Prostate gland (tissue), 2 donors: Measurements from ENCODE around the gene TESK2. TPM values are rescaled to one million over a fixed set of nuclear protein-coding genes. Genes with fewer than 3 reads are reported as not detected.

ENCODE experiments used
- DNase-seq: peaks from one replicate; pipeline ENCODE4 v3.0.0-alpha.2; 2019; ENCODE audit warnings: low spot score
- H3K27ac ChIP-seq, 2 donors: fragments of 200-600 bp; sonication (generic); 2 replicates each; pipeline ENCODE4 v1.5.1; 2017 to 2019
- H3K27me3 ChIP-seq: fragments of 200-600 bp; sonication (generic); replicated peaks from 2 replicates; pipeline ENCODE4 v1.5.1; 2019; ENCODE audit not compliant: insufficient read depth
- H3K36me3 ChIP-seq, 2 donors: fragments of 200-600 bp; sonication (generic); 1 replicate in 1 of 2; 2 replicates in 1 of 2; pipeline versions ENCODE4 v1.5.1 to v1.8.1; 2017 to 2019
- H3K4me1 ChIP-seq: fragments of 200-600 bp; sonication (generic); replicated peaks from 2 replicates; pipeline ENCODE4 v1.5.1; 2019
- H3K4me3 ChIP-seq, 2 donors: fragments of 200-600 bp; sonication (generic); 2 replicates each; pipeline ENCODE4 v1.5.1; 2017 to 2019
- H3K9me3 ChIP-seq: fragments of 200-600 bp; sonication (generic); 2 replicates; pipeline ENCODE4 v1.5.1; 2017
- CTCF ChIP-seq, 4 experiments: fragments of 200-600 bp in 2 of 4; fragments of 450-650 bp in 2 of 4; sonication (generic) in 2 of 4; IDR thresholded peaks; 1 replicate in 3 of 4; 2 replicates in 1 of 4; pipeline ENCODE4 v1.5.1; 2016 to 2019; ENCODE audit warnings: antibody characterized with exemption in 4 of 4, mild to moderate bottlenecking in 2 of 4, moderate library complexity in 2 of 4
- POLR2A ChIP-seq: fragments of 450-650 bp; IDR thresholded peaks from one replicate; pipeline ENCODE4 v1.6.1; 2016; ENCODE audit warnings: antibody characterized with exemption, mild to moderate bottlenecking
- POLR2AphosphoS5 ChIP-seq: sonication (generic); formaldehyde crosslinking; IDR thresholded peaks from one replicate; pipeline ENCODE4 v1.6.1; 2017; ENCODE audit warnings: antibody characterized with exemption
- WGBS: methylation state at CpG from one replicate; pipeline ENCODE4 v1.1.5; 2018; 5-methylcytosine and 5-hydroxymethylcytosine counted together
- intact Hi-C: fragments of 100-400 bp; cut with DNase I; formaldehyde crosslinking; loops from one replicate; pipeline ENCODE4 v1.14.2; 2022
- total RNA-seq, 2 donors: library from RNA; depleted of rRNA; stranded (reverse); fragments of >200 nt; gene quantifications; one replicate each; pipeline ENCODE4 v1.1.0, GENCODE V29; 2016

The TESK2 gene
- total RNA-seq, 2 donors from 2014 or later, result 21.4 to 26.4 TPM

- WGBS, result 73% methylated on average over 4 of the region's 4 CpGs
- H3K4me1 ChIP-seq, result no peaks in the 10 kb centered on the region
- intact Hi-C loops, result no loop called here
- H3K36me3 ChIP-seq, result no peaks in the 10 kb centered on the region
- H3K27ac ChIP-seq, result no peak overlapping the region
- H3K4me3 ChIP-seq, result no peak overlapping the region
- H3K9me3 ChIP-seq, result no peaks in the 10 kb centered on the region
- TF ChIP-seq CTCF (IDR thresholded peaks at IDR 0.05) (no peak), POLR2A (no peak), POLR2AphosphoS5 (no peak)
- DNase-seq, result no peak
- no peaks in the 10 kb centered on the region for H3K27me3 ChIP-seq
These were observed 61.3 kb downstream of the TESK2 start for GRCh38 chr1:45429561-45430159.

- Histone ChIP-seq H3K27me3 (no peaks in the 10 kb centered on the region), H3K4me1 (no peaks in the 10 kb centered on the region), H3K9me3 (no peaks in the 10 kb centered on the region), H3K36me3 (no peaks in the 10 kb centered on the region), H3K27ac (no peak overlapping the region), H3K4me3 (no peak overlapping the region)
- no peak for TF ChIP-seq POLR2AphosphoS5
- TF ChIP-seq POLR2A, result no peak
- no peak for TF ChIP-seq CTCF (IDR thresholded peaks at IDR 0.05)
- WGBS, result 62% methylated on average over 4 of the region's 4 CpGs
- intact Hi-C loops, result no loop called here
- DNase-seq, result no peak
These were observed 66.9 kb downstream of the TESK2 start for GRCh38 chr1:45423906-45424678.

DNA sequence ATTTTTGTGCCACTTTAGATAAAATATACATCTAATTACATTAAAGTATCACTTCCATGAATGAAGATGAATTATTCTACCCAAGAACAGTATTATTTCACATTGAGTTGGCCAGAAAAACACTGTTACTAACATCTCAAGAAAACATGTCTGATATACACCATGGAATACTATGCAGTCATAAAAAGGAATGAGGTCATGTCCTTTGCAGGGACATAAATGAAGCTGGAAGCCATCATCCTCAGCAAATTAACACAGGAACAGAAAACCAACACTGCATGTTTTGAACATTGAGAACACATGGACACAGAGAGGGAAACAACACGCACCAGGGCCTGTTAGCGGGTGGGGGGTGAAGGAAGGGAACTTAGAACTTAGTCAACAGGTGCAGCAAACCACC, 69.0 kb downstream of the TESK2 start:
- H3K36me3 ChIP-seq, result no peaks in the 10 kb centered on the region
- WGBS, result 98% methylated on average over 2 of the region's 2 CpGs
- TF ChIP-seq POLR2A (no peak), POLR2AphosphoS5 (no peak), CTCF (IDR thresholded peaks at IDR 0.05) (no peak)
- intact Hi-C loops, result no loop called here
- H3K4me1 ChIP-seq, result no peaks in the 10 kb centered on the region
- H3K9me3 ChIP-seq, result no peaks in the 10 kb centered on the region
- H3K27me3 ChIP-seq, result no peaks in the 10 kb centered on the region
- DNase-seq, result no peak
- H3K27ac ChIP-seq, result no peak overlapping the region
- no peak overlapping the region for H3K4me3 ChIP-seq

- Histone ChIP-seq H3K9me3 (no peaks in the 10 kb centered on the region), H3K4me3 (no peak overlapping the region), H3K36me3 (no peaks in the 10 kb centered on the region), H3K27ac (no peak overlapping the region), H3K27me3 (no peaks in the 10 kb centered on the region), H3K4me1 (no peaks in the 10 kb centered on the region)
- DNase-seq, result no peak
- intact Hi-C loops, result no loop called here
- 76% methylated on average over 6 of the region's 6 CpGs for WGBS
- TF ChIP-seq CTCF (IDR thresholded peaks at IDR 0.05) (no peak), POLR2AphosphoS5 (no peak), POLR2A (no peak)
These were observed 76.2 kb downstream of the TESK2 start for GRCh38 chr1:45414746-45415145.

GRCh38 chr1:45412899-45413298, 78.1 kb downstream of the TESK2 start:
- Histone ChIP-seq H3K9me3 (no peaks in the 10 kb centered on the region), H3K27me3 (no peaks in the 10 kb centered on the region), H3K4me1 (no peaks in the 10 kb centered on the region), H3K27ac (no peak overlapping the region), H3K36me3 (no peaks in the 10 kb centered on the region), H3K4me3 (no peak overlapping the region)
- TF ChIP-seq POLR2A, result no peak
- no peak for TF ChIP-seq POLR2AphosphoS5
- no peak for TF ChIP-seq CTCF (IDR thresholded peaks at IDR 0.05)
- 81% methylated on average over 2 of the region's 2 CpGs for WGBS
- intact Hi-C loops, result no loop called here
- no peak for DNase-seq
